K562 (cell line): ENCODE measurements around the gene TMEM63C.

Experiments used
- BRCA1 ChIP-seq, 2 experiments: fragments of 450-650 bp in 1 of 2; sonication (generic) in 1 of 2; formaldehyde crosslinking in 1 of 2; IDR thresholded peaks; 2 replicates each; pipeline versions ENCODE4 v1.5.0 to v1.6.1; 2017 to 2020; ENCODE audit warnings: mild to moderate bottlenecking in 1 of 2, missing genetic modification reagents in 1 of 2
- PCBP1 ChIP-seq: fragments of 200-400 bp; formaldehyde crosslinking; IDR thresholded peaks from 2 replicates; pipeline ENCODE4 v1.6.1; 2018; ENCODE audit warnings: mild to moderate bottlenecking, low read depth, low read length; ENCODE audit not compliant: poor library complexity, severe bottlenecking
- SMAD3 ChIP-seq: fragments of 450-650 bp; formaldehyde crosslinking; conservative IDR thresholded peaks from 2 replicates; pipeline ENCODE4 v1.4.0; 2020; ENCODE audit warnings: mild to moderate bottlenecking
- UBTF ChIP-seq, 2 experiments: IDR thresholded peaks; 2 replicates each; pipeline ENCODE4 v1.6.1; 2012; ENCODE audit warnings: improper control_type of control experiment in 2 of 2, low read depth in 2 of 2, low read length in 2 of 2, borderline replicate concordance in 1 of 2
- ZBTB17 ChIP-seq: fragments of 450-650 bp; formaldehyde crosslinking; IDR thresholded peaks from 2 replicates; pipeline ENCODE4 v1.4.0; 2020; ENCODE audit warnings: mild to moderate bottlenecking

- TF ChIP-seq PCBP1 (no peak), SMAD3 (CRISPR knock-in tag) (no peak), ZBTB17 (no peak), BRCA1 (IDR thresholded peaks at IDR 0.05) (no peak), BRCA1 (CRISPR knock-in tag; IDR thresholded peaks at IDR 0.05) (no peak), UBTF (IDR thresholded peaks at IDR 0.05; ENCODE audit: borderline replicate concordance in 1 of 2, low read depth in 2 of 2, low read length in 2 of 2) (no peak)
These were observed 122.0 kb downstream of the TMEM63C start for GRCh38 chr14:77303417-77304156.
